ENCODE measurements around the gene MEST. TPM values are rescaled to one million over a fixed set of nuclear protein-coding genes. Genes with fewer than 3 reads are reported as not detected.

MEST gene
- polyA plus RNA-seq, 1 donor (not counting 4 experiments of a cell fraction or from before 2014, with no cell fraction given), result 5.8 TPM

- TF ChIP-seq EZH2 (IDR thresholded peaks at IDR 0.05; ENCODE audit: low read length) (no peak), CTCF (optimal IDR thresholded peaks at IDR 0.05 in 1 of 3, IDR thresholded peaks at IDR 0.05 in 1 of 3, conservative IDR thresholded peaks at IDR 0.05 in 1 of 3; ENCODE audit: extremely low read depth in 1 of 3, insufficient read depth in 2 of 3, low read length in 3 of 3) (no peak)
- dilution Hi-C loops (cut with MboI; ENCODE audit: extremely low pct_ligation_motif_present, low sequenced_read_pairs), result no loop called here
- H3K27me3 ChIP-seq (ENCODE audit: control insufficient read depth, extremely low read depth, insufficient read depth, low read length), result no peaks in the 10 kb centered on the region
- H3K36me3 ChIP-seq (ENCODE audit: control insufficient read depth in 2 of 2, extremely low read depth in 1 of 2, insufficient read depth in 2 of 2, low read length in 2 of 2), result no peaks in the 10 kb centered on the region
- H4K20me1 ChIP-seq (ENCODE audit: control insufficient read depth, extremely low read depth, insufficient read depth, low read length), result no peaks in the 10 kb centered on the region
- H3K4me3 ChIP-seq (ENCODE audit: control insufficient read depth in 2 of 3, extremely low read depth in 1 of 3, insufficient read depth in 2 of 3, low read depth in 1 of 3, low read length in 3 of 3), result no peak overlapping the region
- no peak overlapping the region for H2AFZ ChIP-seq (ENCODE audit: control insufficient read depth, low read length)
- H3K27ac ChIP-seq (ENCODE audit: control insufficient read depth, insufficient read depth, low read length), result no peak overlapping the region
- no peaks in the 10 kb centered on the region for H3K9me1 ChIP-seq (ENCODE audit: control insufficient read depth, extremely low read depth, insufficient read depth, low read length)
- DNase-seq (ENCODE audit: low read depth, low spot score) (no peak), FAIRE-seq (no peak)
- H3K4me1 ChIP-seq (ENCODE audit: control insufficient read depth, extremely low read depth, insufficient read depth, low read length), result no peaks in the 10 kb centered on the region
- no peak overlapping the region for H3K9ac ChIP-seq (ENCODE audit: control insufficient read depth, extremely low read depth, insufficient read depth, low read length)
- H3K9me3 ChIP-seq (ENCODE audit: control insufficient read depth, low read depth, low read length), result no peaks in the 10 kb centered on the region
- H3K4me2 ChIP-seq (ENCODE audit: control insufficient read depth, extremely low read depth, insufficient read depth, low read depth, low read length), result no peak overlapping the region
- H3K79me2 ChIP-seq (ENCODE audit: control insufficient read depth, insufficient read depth, low read length), result no peaks in the 10 kb centered on the region
Measured at GRCh38 chr7:130468612-130469011, 23.3 kb upstream of the MEST start.

GRCh38 chr7:130471974-130472373, 19.9 kb upstream of the MEST start:
- Histone ChIP-seq H3K36me3 (ENCODE audit: control insufficient read depth in 2 of 2, extremely low read depth in 1 of 2, insufficient read depth in 2 of 2, low read length in 2 of 2) (no peaks in the 10 kb centered on the region), H3K27ac (ENCODE audit: control insufficient read depth, insufficient read depth, low read length) (no peak overlapping the region), H3K27me3 (ENCODE audit: control insufficient read depth, extremely low read depth, insufficient read depth, low read length) (peaks cover 2% of the 10 kb centered on the region), H3K4me2 (ENCODE audit: control insufficient read depth, extremely low read depth, insufficient read depth, low read depth, low read length) (no peak overlapping the region), H3K4me1 (ENCODE audit: control insufficient read depth, extremely low read depth, insufficient read depth, low read length) (no peaks in the 10 kb centered on the region), H4K20me1 (ENCODE audit: control insufficient read depth, extremely low read depth, insufficient read depth, low read length) (no peaks in the 10 kb centered on the region), H3K9me1 (ENCODE audit: control insufficient read depth, extremely low read depth, insufficient read depth, low read length) (no peaks in the 10 kb centered on the region), H3K79me2 (ENCODE audit: control insufficient read depth, insufficient read depth, low read length) (no peaks in the 10 kb centered on the region), H2AFZ (ENCODE audit: control insufficient read depth, low read length) (no peak overlapping the region), H3K9ac (ENCODE audit: control insufficient read depth, extremely low read depth, insufficient read depth, low read length) (no peak overlapping the region), H3K4me3 (ENCODE audit: control insufficient read depth in 2 of 3, extremely low read depth in 1 of 3, insufficient read depth in 2 of 3, low read depth in 1 of 3, low read length in 3 of 3) (no peak overlapping the region), H3K9me3 (ENCODE audit: control insufficient read depth, low read depth, low read length) (no peaks in the 10 kb centered on the region)
- dilution Hi-C loops (cut with MboI; ENCODE audit: extremely low pct_ligation_motif_present, low sequenced_read_pairs), result no loop called here
- no peak for DNase-seq (ENCODE audit: low read depth, low spot score)
- no peak for FAIRE-seq
- TF ChIP-seq EZH2 (IDR thresholded peaks at IDR 0.05; ENCODE audit: low read length), result no peak
- no peak for TF ChIP-seq CTCF (optimal IDR thresholded peaks at IDR 0.05 in 1 of 3, IDR thresholded peaks at IDR 0.05 in 1 of 3, conservative IDR thresholded peaks at IDR 0.05 in 1 of 3; ENCODE audit: extremely low read depth in 1 of 3, insufficient read depth in 2 of 3, low read length in 3 of 3)
